Gastroesophageal sphincter (tissue), 3 donors: Measurements from ENCODE around the gene AMMECR1.

Experiments
- POLR2A ChIP-seq, 2 donors: fragments of 450-650 bp; IDR thresholded peaks; one replicate each; pipeline ENCODE4 v1.6.1; 2017; ENCODE audit warnings: antibody characterized with exemption in 2 of 2, mild to moderate bottlenecking in 2 of 2, moderate library complexity in 1 of 2
- POLR2AphosphoS5 ChIP-seq: sonication (generic); formaldehyde crosslinking; IDR thresholded peaks from one replicate; pipeline ENCODE4 v1.6.1; 2017; ENCODE audit warnings: antibody characterized with exemption
- TF ChIP-seq, protein P1 (sequence below), 4 experiments: fragments of 200-600 bp in 2 of 4; fragments of 450-650 bp in 2 of 4; sonication (generic) in 1 of 4; IDR thresholded peaks; one replicate each; pipeline ENCODE4 v1.5.1; 2017 to 2019; ENCODE audit warnings: antibody characterized with exemption in 4 of 4, mild to moderate bottlenecking in 2 of 4, moderate library complexity in 2 of 4

DNA sequence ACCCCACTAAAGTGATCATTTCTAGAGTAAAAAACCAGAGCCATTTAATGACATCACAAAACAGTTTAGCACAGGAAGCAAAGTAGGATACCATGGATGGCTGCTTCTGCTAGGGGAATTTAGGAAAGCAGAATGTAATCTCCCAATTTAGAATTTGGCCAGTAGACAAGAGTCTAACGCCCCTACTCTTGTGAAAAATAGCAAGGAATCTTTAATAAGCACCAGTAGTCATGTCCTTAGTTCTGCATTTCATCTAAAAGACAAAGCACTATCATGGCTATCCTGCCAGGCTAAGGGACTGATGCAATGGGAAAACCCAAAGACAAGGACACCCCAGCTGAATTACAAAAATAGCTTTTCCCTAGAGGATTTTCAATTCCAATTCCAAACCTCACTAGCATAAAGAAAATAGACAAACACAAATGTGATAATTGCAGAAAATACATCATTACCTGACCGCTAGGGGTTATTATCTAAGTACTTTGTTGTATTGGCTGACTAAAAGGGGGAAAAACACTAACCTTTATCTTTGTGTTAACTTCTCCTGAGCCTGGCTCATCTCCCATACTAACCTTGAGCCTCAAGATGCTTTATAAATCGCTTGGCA lies 2.6 kb upstream of the AMMECR1 start:
- TF ChIP-seq, protein P1, sequence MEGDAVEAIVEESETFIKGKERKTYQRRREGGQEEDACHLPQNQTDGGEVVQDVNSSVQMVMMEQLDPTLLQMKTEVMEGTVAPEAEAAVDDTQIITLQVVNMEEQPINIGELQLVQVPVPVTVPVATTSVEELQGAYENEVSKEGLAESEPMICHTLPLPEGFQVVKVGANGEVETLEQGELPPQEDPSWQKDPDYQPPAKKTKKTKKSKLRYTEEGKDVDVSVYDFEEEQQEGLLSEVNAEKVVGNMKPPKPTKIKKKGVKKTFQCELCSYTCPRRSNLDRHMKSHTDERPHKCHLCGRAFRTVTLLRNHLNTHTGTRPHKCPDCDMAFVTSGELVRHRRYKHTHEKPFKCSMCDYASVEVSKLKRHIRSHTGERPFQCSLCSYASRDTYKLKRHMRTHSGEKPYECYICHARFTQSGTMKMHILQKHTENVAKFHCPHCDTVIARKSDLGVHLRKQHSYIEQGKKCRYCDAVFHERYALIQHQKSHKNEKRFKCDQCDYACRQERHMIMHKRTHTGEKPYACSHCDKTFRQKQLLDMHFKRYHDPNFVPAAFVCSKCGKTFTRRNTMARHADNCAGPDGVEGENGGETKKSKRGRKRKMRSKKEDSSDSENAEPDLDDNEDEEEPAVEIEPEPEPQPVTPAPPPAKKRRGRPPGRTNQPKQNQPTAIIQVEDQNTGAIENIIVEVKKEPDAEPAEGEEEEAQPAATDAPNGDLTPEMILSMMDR (IDR thresholded peaks at IDR 0.05): no peak
- TF ChIP-seq POLR2AphosphoS5 (no peak), POLR2A (IDR thresholded peaks at IDR 0.05) (no peak)
